IMR-90 (cell line): Measurements from ENCODE around the gene CBL. TPM values are rescaled to one million over a fixed set of nuclear protein-coding genes. Genes with fewer than 3 reads are reported as not detected.

Experiments
- ATAC-seq: fragments of 200-7000 bp; cut with Tn5 transposase; 2 replicates; pipeline ENCODE4 v1.9.1; 2020; ENCODE audit warnings: low read depth, mild to moderate bottlenecking, moderate library complexity
- BruUV-seq: library from RNA; stranded (reverse); fragments of 400-500 nt; replicated peaks from 2 replicates; lab custom pipeline; 2021; lab: Mats Ljungman, UMichigan
- CTCF ChIA-PET: fragments of 300-600 bp; formaldehyde crosslinking; extraction: SDS; loops from one replicate; lab custom pipeline; 2021; ENCODE audit warnings: antibody characterized with exemption; lab: Yijun Ruan, JAX
- POLR2A ChIA-PET: fragments of 300-600 bp; sonication (Branson Sonifier 250); formaldehyde crosslinking; loops from one replicate; lab custom pipeline; 2022; ENCODE audit warnings: antibody characterized with exemption; ENCODE audit not compliant: unreplicated experiment; lab: Charles Lee
- DNase-seq: peaks from one replicate; pipeline ENCODE4 v3.0.0; 2013
- H2AFZ ChIP-seq: replicated peaks from 2 replicates; pipeline ENCODE3; 2013; ENCODE audit warnings: low read length, mild to moderate bottlenecking; ENCODE audit not compliant: poor library complexity
- H2AK5ac ChIP-seq: 2 replicates; pipeline ENCODE4 v1.6.1; 2013; ENCODE audit warnings: low read depth, low read length, inconsistent platforms
- H2AK9ac ChIP-seq: replicated peaks from 2 replicates; pipeline ENCODE3; 2013; ENCODE audit warnings: mild to moderate bottlenecking, low read depth, low read length, moderate library complexity; ENCODE audit not compliant: poor library complexity
- H2BK120ac ChIP-seq: 2 replicates; pipeline ENCODE4 v1.6.1; 2013; ENCODE audit warnings: low read depth, low read length, inconsistent platforms
- H2BK15ac ChIP-seq: 3 replicates; pipeline ENCODE4 v1.6.1; 2013; ENCODE audit warnings: low read depth, low read length, inconsistent platforms
- H2BK20ac ChIP-seq: 2 replicates; pipeline ENCODE4 v1.6.1; 2013; ENCODE audit warnings: low read depth, mild to moderate bottlenecking, inconsistent platforms, low read length, moderate library complexity
- H2BK5ac ChIP-seq: 2 replicates; pipeline ENCODE4 v1.6.1; 2013; ENCODE audit warnings: mild to moderate bottlenecking, low read depth, low read length, inconsistent platforms; ENCODE audit not compliant: poor library complexity, severe bottlenecking
- H3K14ac ChIP-seq: replicated peaks from 2 replicates; pipeline ENCODE4 v1.6.1; 2013; ENCODE audit warnings: low read depth, low read length, inconsistent platforms
- H3K18ac ChIP-seq: 2 replicates; pipeline ENCODE4 v1.6.1; 2013; ENCODE audit warnings: low read depth, low read length, control low read depth
- H3K23ac ChIP-seq: 2 replicates; pipeline ENCODE4 v1.6.1; 2013; ENCODE audit warnings: low read depth, low read length, inconsistent platforms
- H3K27ac ChIP-seq: 2 replicates; pipeline ENCODE4 v1.5.1; 2013; ENCODE audit warnings: mild to moderate bottlenecking, control low read depth, low read length; ENCODE audit not compliant: insufficient read depth
- H3K27me3 ChIP-seq: 2 replicates; pipeline ENCODE4 v1.6.1; 2013; ENCODE audit warnings: low read length; ENCODE audit not compliant: control insufficient read depth, insufficient read depth
- H3K36me3 ChIP-seq: 2 replicates; pipeline ENCODE4 v1.6.1; 2013; ENCODE audit warnings: low read length, mixed read lengths; ENCODE audit not compliant: control insufficient read depth, insufficient read depth
- H3K4ac ChIP-seq: 2 replicates; pipeline ENCODE4 v1.6.1; 2013; ENCODE audit warnings: low read depth, low read length, inconsistent platforms
- H3K4me1 ChIP-seq: 2 replicates; pipeline ENCODE4 v1.6.1; 2013; ENCODE audit warnings: low read length, mixed read lengths; ENCODE audit not compliant: control insufficient read depth, insufficient read depth
- H3K4me2 ChIP-seq: 2 replicates; pipeline ENCODE4 v1.6.1; 2013; ENCODE audit warnings: low read depth, mild to moderate bottlenecking, control low read depth, low read length, moderate library complexity
- H3K4me3 ChIP-seq: 2 replicates; pipeline ENCODE4 v1.5.1; 2013; ENCODE audit warnings: low read depth, mild to moderate bottlenecking, control low read depth, low read length, moderate library complexity; ENCODE audit not compliant: insufficient read depth
- H3K56ac ChIP-seq: 2 replicates; pipeline ENCODE4 v1.6.1; 2013; ENCODE audit warnings: low read length, inconsistent platforms; ENCODE audit not compliant: insufficient read depth; ENCODE audit errors: extremely low read depth
- H3K79me1 ChIP-seq, 2 experiments: 2 replicates each; pipeline ENCODE4 v1.6.1; 2013; ENCODE audit warnings: low read length in 2 of 2, inconsistent platforms in 1 of 2, low read depth in 1 of 2
- H3K9ac ChIP-seq: 2 replicates; pipeline ENCODE4 v1.6.1; 2013; ENCODE audit warnings: low read depth, low read length, control low read depth
- H3K9me1 ChIP-seq: 2 replicates; pipeline ENCODE4 v1.6.1; 2013; ENCODE audit warnings: low read length, inconsistent platforms; ENCODE audit not compliant: insufficient read depth
- H3K9me3 ChIP-seq: 2 replicates; pipeline ENCODE4 v1.6.1; 2013; ENCODE audit warnings: low read length; ENCODE audit not compliant: control insufficient read depth, insufficient read depth
- H4K20me1 ChIP-seq: 2 replicates; pipeline ENCODE4 v1.6.1; 2013; ENCODE audit warnings: low read length, inconsistent platforms; ENCODE audit not compliant: insufficient read depth
- H4K5ac ChIP-seq: 2 replicates; pipeline ENCODE4 v1.6.1; 2013; ENCODE audit warnings: mild to moderate bottlenecking, low read depth, low read length, control low read depth
- H4K8ac ChIP-seq, 2 experiments: 2 replicates each; pipeline ENCODE4 v1.6.1; 2013; ENCODE audit warnings: low read depth in 2 of 2, low read length in 2 of 2, control low read depth in 1 of 2, inconsistent platforms in 1 of 2
- H4K91ac ChIP-seq: 2 replicates; pipeline ENCODE4 v1.6.1; 2013; ENCODE audit warnings: low read depth, low read length, inconsistent platforms; ENCODE audit not compliant: insufficient read depth
- CTCF ChIP-seq: conservative IDR thresholded peaks from 2 replicates; pipeline ENCODE4 v1.5.1; 2012; ENCODE audit warnings: mild to moderate bottlenecking, low read depth, low read length, improper control_type of control experiment
- MAZ ChIP-seq: IDR thresholded peaks from 2 replicates; pipeline ENCODE4 v1.6.1; 2012; ENCODE audit warnings: low read depth, mild to moderate bottlenecking, low read length, improper control_type of control experiment, moderate library complexity, borderline replicate concordance
- MXI1 ChIP-seq: IDR thresholded peaks from 2 replicates; pipeline ENCODE4 v1.6.1; 2012; ENCODE audit warnings: low read depth, mild to moderate bottlenecking, low read length, moderate library complexity, borderline replicate concordance
- NFE2L2 ChIP-seq: fragments of 150-350 bp; IDR thresholded peaks from 2 replicates; pipeline ENCODE4 v1.6.1; 2016; ENCODE audit warnings: low read depth, mild to moderate bottlenecking, low read length
- POLR2A ChIP-seq: IDR thresholded peaks from 2 replicates; pipeline ENCODE4 v1.6.1; 2012; ENCODE audit warnings: mild to moderate bottlenecking, low read depth, low read length
- WGBS, 2 experiments: methylation state at CpG; one replicate each; pipeline versions ENCODE4 v1.1.5 to v1.1.7; 2013; ENCODE audit warnings: missing lambda C conversion rate in 2 of 2; ENCODE audit not compliant: insufficient read length in 1 of 2; ENCODE audit errors: extremely low coverage in 2 of 2; 5-methylcytosine and 5-hydroxymethylcytosine counted together
- dilution Hi-C: fragments of 300-500 bp; cut with HindIII; formaldehyde crosslinking; loops from one replicate; pipeline ENCODE4 v1.14.3; 2018; ENCODE audit warnings: low sequenced_read_pairs; ENCODE audit not compliant: unreplicated experiment
- in situ Hi-C: fragments of 300-500 bp; cut with MboI; formaldehyde crosslinking; loops from 3 replicates; pipeline ENCODE4 v1.14.3; 2019; ENCODE audit warnings: low sequenced_read_pairs, inconsistent platforms, mixed read lengths
- intact Hi-C: fragments of 100-400 bp; cut with micrococcal nuclease; formaldehyde crosslinking; loops from 2 replicates; pipeline ENCODE4 v1.10.0; 2022
- polyA plus RNA-seq, 3 experiments: library from polyadenylated mRNA; depleted of rRNA; stranded (reverse); fragments of >200 nt; gene quantifications; 2 replicates each; pipeline ENCODE4 v1.2.3, GENCODE V29; 2012; ENCODE audit warnings: low replicate concordance in 1 of 3
- total RNA-seq: library from RNA; depleted of rRNA; stranded (reverse); fragments of >200 nt; gene quantifications from 2 replicates; pipeline ENCODE4 v1.2.3, GENCODE V29; 2012

Gene CBL
- total and polyA plus RNA-seq, 2 of the 4 experiments (the other 2 are of a cell fraction), result 6.1 to 11.8 TPM

GRCh38 chr11:119334174-119334930 is 128.2 kb downstream of the CBL start, which contains the start of gene RNF26:
Gene RNF26 (plus strand): TSS chr11:119334527. CDS start chr11:119335123, 596 bp downstream.
- Histone ChIP-seq H2BK5ac (peak within 1 kb of the TSS; percentile 77), H2AK9ac (peak within 1 kb of the TSS; percentile 94), H3K79me1 (peaks cover 15 to 35% of the 10 kb centered on the region in 2 experiments; a peak in 3 of 4 replicates), H3K56ac (peak within 1 kb of the TSS; percentile 83), H3K27me3 (no peaks in the 10 kb centered on the region), H3K27ac (peak within 1 kb of the TSS; percentile 79), H2BK120ac (peak within 1 kb of the TSS; percentile 40), H4K8ac (peak within 1 kb of the TSS; percentile 68 to 86), H2BK15ac (peak within 1 kb of the TSS; percentile 8; the same call in 1 of the 3 replicates), H3K9ac (peak within 1 kb of the TSS; percentile 90), H3K23ac (peak within 1 kb of the TSS; percentile 60), H2BK20ac (no peak within 1 kb of the TSS), H3K36me3 (peaks cover 2% of the 10 kb centered on the region; the same call in 1 of the 2 replicates), H3K18ac (no peak within 1 kb of the TSS), H4K5ac (peak within 1 kb of the TSS; percentile 28), H4K91ac (peak within 1 kb of the TSS; percentile 91), H2AFZ (peak within 1 kb of the TSS; percentile 92), H3K4me2 (peak within 1 kb of the TSS; percentile 79), H3K9me3 (no peaks in the 10 kb centered on the region), H3K9me1 (peaks cover 14% of the 10 kb centered on the region), H3K4me1 (peaks cover 21% of the 10 kb centered on the region), H3K4ac (peak within 1 kb of the TSS; percentile 94), H2AK5ac (peak within 1 kb of the TSS; percentile 99), H4K20me1 (peaks cover 5% of the 10 kb centered on the region; the same call in 1 of the 2 replicates), H3K14ac (peak within 1 kb of the TSS; percentile 95), H3K4me3 (peak within 1 kb of the TSS; percentile 77)
- ATAC-seq (peak; percentile 64), DNase-seq (peak; percentile 98)
- TF ChIP-seq MAZ (peak; percentile 60; the same call in 1 of the 2 replicates), MXI1 (peak; percentile 18; the same call in 1 of the 2 replicates), NFE2L2 (no peak), CTCF (no peak), POLR2A (peak; percentile 75)
- 0% methylated on average over 21 of the region's 54 CpGs; no CpG with 5 or more reads in 1 of the 2 experiments for WGBS, 2 experiments
- BruUV-seq, result TSS peak; percentile 83
- intact Hi-C loops, result no loop called here
- dilution Hi-C loops, result no loop called here
- ChIA-PET CTCF (no interaction called here), POLR2A (interaction anchor here (0.5 to 0.6 kb wide), 4 partner anchors 9 to 277 kb away, joined by 3 to 4 read pairs (median 4); partner anchors contain the start of gene HYOU1)
- in situ Hi-C loops, result no loop called here
